ENCODE results near the gene STAP2.

The STAP2 gene

DNA sequence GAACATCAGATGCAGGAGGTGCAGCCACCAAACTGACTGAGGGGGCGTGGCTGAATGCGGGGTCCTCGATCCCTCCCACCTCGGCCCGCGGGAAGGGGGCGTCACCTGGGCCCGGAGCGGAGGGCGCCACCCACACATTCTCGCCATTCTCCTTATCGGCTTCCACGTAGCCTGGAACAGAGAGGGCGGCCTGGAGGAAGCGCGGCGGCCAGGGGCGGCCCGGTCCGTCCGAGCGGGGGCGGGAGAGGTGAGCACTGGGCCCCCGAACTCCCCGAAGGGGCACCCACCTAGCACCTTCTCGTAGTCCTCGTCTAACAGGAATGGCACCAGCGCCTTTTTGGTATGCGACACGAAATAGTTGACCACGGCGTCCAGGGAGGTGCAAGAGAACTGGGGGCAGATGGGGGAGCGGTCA is 11.8 kb downstream of the STAP2 start:
- FAIRE-seq = no peak

DNA sequence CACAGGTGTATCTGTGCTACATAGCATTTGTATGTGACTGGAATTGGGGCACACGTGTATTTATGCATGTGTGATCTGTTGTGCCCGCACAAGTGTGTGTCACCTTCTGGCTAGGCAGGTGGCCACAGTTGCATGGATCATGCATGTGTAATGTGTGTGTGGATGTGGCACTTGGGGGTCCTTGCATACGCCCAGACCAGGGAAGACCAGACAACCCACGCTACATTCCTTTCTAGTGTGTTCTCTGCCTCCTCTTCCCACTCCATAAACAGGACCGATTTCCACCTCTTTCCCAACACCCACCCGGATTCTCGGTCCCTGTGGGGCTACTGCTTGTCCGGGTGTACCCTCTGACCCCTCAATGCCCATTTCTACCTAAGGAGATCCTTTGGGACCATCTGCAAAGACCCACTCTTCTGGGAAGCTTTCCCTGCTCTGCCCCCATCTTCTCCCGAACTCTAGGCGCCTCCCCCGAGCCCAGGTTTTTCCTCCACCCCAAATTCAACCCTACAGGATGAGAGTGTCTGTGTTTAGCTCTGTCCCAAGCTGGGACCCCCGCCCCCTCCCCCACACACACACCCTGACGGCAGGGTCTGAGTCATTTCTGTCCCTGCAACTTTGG is 12.3 kb downstream of the STAP2 start:
- FAIRE-seq = no peak

DNA sequence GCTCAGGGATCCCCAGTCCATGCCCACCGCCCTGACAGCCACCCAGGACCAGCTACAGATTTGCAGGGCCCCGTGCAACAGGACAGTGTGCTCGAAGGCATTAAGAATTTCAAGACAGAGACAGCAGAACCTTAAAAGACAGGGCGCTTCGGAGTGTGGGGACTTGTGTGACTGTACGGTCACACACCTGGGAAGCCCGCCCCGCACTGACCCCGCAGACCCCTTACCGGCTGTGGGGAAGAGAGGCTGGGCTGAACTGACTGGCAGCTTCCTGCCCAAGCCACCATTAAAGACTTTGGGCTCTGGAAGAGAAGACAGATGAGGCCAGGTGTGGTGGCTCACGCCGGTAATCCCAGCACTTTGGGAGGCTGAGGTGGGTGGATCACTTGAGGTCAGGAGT is 14.4 kb downstream of the STAP2 start:
- FAIRE-seq = no peak

DNA sequence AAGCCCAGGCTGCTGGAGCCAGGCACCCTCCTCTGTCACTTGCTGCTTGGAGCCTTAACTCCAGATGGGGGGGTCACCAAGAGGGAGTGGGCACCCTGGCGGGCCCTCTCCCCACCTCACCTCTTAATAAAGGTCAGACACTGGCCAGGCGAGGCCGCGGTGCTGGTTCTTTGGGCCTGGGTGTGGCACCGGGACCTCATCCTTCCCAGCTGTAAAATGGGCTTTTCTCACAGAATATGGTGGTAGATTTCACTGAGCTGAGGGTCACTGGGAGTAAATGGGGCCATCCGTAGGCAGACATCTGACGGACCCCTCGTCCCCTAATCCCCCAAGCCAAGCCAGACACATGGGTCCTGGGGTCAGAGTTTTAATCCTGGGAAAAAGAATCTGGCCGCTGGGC is 14.9 kb downstream of the STAP2 start:
- no peak for FAIRE-seq

DNA sequence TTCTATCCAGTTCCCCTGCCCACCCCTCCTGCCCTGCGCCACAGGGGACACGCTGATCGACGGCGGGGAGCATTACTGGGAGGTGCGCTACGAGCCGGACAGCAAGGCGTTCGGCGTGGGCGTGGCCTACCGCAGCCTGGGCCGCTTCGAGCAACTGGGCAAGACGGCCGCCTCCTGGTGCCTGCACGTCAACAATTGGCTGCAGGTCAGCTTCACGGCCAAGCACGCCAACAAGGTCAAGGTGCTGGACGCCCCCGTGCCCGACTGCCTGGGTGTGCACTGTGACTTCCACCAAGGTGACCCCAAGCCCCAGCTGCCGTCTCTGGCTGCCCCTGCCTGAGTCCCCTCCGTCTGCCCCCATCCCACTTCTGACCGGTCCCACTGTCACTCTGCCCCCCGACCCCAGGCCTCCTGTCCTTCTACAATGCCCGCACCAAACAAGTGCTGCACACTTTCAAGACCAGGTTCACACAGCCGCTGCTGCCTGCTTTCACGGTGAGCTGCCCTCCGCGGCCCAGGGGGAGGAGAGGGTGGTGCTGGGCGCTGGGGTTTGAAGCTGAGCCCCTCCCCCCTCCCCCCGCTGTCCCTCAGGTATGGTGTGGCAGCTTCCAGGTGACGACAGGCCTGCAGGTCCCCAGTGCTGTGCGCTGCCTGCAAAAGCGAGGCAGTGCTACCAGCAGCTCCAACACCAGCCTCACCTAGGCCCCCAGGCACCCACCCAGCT is 15.5 kb downstream of the STAP2 start:
- FAIRE-seq = no peak

DNA sequence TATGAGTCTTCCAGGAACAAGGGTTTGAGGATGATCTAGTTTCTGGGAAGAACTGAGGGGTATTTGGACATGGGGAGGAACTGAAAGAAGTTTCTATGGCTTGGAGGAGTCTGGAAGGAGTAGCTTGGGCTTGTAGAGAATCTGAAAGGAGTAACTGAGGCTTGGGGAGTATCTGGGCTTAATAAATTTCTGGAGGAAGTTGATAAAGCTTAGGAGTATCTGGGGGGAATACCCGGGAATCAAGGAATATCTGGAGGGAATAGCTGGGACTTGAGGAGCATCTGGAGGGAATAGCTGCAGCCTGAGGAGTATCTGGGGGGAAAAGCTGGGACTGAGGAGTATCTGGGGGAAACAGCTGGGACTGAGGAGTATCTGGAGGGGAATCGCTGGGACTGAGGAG is 18.2 kb downstream of the STAP2 start:
- FAIRE-seq = no peak

DNA sequence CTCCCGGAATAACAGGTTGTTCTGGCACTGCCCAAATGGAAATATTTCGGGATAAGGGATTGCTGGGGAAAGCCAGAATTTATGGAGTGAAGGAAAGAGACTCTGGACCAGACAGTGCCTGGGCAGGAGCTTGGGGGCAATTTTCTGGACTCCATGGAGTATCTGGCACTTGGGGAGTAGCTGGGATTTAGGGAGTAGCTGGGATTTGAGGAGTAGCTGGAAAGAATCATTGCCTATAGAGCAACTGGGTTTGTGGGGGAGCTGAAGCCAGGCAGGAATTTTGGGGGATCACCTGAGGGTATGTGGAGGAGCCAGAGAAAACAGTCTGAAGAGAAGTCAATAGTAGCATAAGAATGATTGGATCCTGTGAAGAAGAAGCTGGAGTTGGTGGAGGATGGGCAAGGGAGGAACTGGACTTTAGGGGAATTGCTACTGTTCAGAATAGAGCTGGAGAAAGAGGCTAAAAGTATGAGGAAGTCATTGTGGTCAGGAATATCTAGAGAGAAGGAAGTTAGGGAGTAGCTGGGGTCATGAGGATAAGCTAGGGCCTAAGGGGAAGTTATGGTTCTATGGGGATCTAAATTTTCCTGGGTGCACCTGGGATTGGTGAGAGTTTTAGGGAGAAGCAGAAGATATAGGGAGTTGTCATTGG is 19.4 kb downstream of the STAP2 start:
- no peak for FAIRE-seq

DNA sequence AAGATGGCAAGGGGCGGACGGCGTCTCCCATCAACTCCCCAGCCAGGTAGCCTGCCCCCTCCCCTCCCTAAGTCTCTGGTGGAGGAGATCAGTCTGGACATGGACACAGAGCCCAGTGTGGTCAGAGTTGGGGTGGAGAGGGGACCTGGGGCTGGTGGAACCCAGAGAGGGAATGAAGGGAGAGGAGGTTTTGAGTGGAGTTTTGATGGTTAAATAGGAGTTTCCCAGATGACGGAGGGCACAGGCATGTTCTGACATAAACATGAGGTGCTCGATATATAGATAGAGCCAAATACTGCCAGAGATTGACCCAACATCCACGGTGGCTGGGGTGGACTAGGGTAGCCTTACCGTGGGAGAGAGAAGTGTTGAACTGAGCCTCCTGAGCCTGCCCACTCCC is 20.2 kb downstream of the STAP2 start:
- no peak for FAIRE-seq

DNA sequence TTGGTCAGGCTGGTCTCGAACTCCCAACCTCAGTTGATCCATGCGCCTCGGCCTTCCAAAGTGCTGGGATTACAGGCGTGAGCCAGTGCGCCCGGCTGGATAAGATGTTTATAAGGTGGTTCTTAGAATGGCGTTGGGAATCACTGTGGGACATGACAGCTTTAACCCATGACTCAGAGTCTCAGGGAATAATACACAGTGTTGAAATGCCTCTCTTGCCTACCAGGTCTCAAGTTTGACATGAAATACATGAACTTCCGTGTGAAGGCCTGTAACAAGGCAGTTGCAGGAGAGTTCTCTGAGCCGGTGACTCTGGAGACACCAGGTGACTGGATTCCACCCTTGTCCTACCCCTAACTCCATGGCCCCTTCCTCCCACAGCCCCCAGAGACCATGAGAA is 21.7 kb downstream of the STAP2 start:
- no peak for FAIRE-seq

DNA sequence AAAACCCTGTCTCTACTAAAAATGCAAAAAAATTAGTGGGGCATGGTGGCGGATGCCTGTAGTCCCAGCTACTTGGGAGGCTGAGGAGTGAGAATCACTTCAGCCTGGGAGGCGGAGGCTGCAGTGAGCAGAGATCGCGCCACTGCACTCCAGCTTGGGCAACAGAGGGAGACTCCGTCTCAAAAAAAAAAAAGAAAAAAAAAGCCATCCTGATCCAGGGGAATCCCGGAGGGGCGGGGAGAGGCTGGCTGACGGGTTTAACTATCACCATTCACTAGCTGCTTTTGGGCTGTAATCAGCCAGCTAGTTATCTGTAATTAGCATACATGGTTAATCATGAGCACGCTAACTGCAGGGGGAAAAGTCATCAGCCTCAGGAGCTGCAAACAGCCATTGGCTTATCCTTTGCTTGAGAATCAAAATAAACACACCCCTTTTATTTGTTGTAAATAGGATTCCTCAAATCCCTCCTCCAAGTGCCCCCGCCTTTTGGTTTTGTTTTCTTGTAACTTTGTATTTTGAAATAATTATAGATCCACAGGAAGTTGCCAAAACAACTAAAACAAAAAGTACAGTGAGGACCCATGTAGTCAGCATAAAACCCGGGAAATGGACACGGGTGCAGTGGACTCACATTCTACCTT is 24.7 kb downstream of the STAP2 start:
- no peak for FAIRE-seq

DNA sequence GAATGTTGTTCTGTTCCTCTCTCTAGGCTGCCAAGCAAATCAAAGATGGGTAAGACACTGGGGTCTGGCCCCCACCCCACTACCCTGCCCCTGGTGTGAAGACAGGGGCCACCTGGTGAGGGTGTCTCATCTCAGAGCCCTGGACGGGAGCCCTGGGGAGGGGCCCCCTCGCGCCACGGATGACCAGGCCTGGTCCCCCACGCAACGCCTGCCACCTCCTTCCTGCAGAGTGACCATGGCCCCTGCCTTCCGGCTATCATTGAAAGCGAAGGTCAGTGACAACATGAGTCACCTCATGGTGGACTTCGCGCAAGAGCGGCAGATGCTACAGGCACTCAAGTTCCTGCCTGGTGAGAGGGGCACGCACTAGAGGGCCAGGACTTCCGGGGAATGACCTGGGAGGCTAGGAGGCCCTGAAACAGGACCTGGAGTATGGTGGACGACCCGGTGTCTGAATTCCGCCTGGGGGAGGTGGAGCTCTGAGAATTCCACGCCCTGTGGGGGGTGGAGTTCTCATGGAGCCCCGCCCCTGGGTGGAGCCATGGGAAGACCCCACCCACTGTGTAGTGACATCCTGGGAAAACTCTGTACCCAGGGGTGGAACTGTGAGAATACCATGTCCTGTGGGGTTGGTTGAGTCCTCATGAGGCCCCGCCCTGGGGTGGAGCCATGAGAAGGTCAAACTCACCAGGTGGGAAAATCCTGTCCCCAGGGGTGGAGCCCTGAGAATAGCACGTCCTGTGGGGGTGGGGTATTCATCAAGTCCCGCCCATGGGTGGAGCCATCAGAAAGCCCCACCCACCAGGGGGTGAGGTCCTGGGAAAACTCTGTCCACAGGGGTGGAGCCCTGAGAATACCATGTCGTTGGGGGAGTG is 28.1 kb downstream of the STAP2 start:
- no peak for FAIRE-seq

DNA sequence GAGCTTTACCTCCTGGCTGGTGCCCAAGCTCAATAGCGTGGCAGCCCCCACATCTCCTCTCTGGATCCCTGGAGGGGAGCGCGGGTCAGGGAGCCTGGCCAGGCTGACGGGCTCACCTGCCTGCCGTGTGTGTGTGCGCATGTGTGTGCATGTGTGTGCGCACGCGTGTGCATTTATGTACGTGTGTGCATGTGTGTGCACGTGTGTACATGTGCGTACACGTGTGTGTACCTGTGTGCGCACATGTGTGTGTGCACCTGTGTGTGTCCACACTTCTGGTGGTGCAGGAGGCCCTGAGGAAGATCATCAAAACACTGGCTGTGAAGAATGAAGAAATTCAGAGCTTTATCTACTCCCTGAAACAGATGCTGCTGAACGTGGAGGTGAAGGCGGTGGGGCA is 33.0 kb downstream of the STAP2 start:
- FAIRE-seq = no peak

DNA sequence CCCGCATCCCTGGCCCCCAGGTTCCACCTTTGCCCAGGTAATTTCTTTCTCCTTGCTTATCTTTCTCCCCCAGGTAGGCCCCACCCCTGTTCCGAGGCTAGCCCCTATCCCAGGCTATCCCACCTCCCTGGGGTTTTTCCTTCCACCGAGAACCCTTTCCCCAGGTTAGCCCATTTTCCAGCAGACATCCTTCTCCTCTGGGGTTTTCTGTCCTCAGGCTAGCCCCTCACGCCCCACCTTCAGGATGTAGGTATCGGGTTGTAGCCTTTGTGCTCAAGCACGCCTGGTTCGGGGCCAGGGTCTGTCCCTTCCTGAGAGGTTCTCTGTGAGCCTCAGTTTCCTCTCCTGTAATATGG is 33.4 kb downstream of the STAP2 start:
- FAIRE-seq = no peak

DNA sequence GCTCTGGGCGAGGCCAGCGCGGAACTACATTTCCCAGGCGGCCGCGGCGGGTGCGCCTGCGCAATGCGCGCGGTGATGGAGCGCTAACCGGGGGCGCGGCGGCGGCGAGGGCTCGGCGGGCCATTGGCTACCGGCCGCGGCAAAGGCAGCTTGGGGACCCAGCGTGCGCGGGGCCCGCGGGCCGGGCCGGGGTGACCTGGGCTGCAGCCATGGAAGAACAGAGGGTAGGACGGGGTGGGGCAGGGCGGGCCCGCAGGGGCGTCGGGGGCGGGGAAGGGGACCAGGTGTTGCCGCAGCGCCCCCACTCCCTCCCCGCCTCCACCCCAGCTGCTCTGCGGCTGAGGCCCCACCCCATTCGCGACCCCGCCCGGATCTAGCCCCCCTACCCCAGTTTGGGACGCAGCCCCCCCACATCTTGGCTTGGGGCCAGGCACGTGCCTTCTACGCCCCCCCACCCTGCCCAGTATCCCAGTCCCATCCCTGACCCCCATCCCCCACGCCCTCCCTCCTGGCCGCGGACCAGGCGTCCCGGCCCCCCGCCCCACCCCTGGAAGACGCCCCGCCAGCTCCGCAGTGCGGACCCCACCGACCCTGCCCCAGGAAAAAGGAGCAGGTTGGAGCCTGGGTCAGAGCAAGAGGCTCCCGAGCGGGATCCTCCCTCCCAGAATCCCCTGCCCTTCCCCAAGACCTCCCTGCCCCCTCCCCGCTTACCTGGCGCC is 33.9 kb downstream of the STAP2 start, which contains the start of gene FSD1:
FSD1 (plus strand) TSS at position 61 of the 719 bp plus-strand sequence; CDS start at position 210, 149 bp downstream.
- no peak for FAIRE-seq

DNA sequence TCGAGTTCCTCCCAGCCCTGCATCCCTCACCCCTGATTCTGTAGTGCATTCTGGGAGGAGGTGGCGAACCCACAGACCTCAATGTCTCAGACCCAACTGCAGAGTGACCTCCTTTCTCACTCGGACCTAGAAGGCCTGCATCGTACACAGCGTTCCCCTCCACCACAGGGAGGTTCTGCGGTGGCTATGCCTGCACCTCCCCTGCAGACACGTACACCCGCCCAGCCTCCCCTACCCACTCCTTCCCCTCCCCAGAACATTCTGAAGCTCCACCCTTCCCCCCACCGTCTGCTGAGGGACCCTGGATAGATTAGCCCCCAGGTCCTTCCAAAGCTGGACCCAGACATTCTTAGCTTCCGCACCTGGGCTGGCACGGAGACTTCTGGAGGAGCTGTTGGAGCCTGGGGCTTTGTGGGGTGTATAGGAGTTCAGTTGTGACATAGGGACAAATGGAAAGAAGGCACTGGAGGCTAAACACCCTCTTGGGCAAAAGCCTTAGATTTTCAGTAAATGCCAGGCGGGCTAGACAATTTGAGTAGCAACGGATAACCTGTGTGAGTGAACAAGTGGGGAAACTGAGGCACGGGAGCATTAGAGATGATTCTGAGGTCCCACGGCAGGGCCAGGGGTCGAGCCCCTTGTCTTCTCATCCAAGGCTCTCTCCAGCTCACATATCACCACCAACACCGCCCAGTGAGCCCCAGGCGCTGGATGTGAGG is 34.6 kb downstream of the STAP2 start:
- no peak for FAIRE-seq

DNA sequence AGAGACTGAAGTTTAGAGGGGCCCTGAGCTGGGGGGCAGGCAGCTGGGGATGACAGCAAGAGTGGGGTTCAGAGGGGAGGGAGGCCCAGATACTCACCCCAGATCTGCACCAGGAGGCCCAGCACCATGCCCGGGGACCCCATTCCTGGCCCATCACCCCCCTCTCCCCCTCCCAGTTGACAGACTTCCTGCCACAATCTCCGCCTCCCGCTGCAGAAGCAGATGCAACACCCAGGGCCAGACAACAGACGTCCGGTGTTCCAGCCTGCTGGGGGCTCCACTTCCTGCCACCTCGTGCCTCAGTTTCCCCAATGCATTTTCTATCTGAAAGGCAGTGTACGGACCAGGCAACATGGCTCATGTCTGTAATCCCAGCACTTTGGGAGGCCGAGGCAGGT is 36.4 kb downstream of the STAP2 start, which contains the start of gene TMIGD2:
TMIGD2 (minus strand) TSS at position 147 of the 398 bp plus-strand sequence; CDS start at position 143, 4 bp downstream.
- FAIRE-seq = no peak

DNA sequence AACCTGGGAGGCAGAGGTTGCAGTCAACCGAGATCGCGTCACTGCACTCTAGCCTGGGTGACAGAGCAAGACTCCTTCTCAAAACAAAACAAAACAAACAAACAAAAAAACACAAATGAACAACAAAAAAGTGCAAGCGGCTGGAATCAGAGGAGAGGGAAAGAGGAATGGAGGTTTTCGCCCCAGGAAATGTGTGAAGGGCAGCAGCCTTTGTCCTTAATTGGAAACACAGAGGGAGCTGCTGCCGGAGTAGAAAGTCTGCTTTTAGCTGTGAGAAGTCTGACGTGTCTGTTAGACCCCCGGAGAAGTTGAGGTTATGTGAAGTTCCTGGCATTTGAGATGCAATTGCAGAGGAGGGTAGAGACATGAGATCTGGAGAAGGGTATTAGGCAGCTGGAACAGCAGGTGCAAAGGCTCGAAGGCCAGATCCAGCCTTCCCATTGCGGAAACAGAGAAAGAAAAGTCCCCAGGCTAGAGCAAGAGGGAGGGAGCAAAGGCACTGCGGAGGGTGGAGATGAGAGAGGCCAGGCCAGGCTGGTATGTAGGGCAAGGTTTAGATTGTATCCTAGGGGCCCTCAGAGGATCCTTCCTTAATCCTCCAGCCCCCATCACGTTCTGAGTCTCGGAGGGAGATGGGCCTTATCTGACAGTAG is 36.9 kb downstream of the STAP2 start:
- FAIRE-seq = peak; percentile 11

DNA sequence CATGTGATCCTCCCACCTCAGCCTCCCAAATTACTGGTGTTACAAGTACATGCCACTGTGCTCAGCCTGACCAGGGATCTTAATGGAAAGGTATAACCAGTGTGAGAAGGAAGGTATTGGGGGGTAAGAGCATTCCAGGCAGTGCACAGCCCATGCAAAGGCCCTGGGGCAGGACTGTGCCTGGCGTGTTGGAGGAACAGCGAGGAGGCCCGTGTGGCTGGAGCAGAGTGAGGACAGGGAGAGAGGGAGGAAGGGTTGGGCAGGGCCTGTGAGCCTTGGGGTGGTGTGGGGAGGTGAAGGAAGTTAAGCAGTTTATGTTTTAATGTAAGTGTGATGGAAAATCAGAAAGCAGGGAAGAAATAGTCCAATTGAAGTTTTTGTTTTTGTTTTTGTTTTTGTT is 38.0 kb downstream of the STAP2 start:
- no peak for FAIRE-seq

DNA sequence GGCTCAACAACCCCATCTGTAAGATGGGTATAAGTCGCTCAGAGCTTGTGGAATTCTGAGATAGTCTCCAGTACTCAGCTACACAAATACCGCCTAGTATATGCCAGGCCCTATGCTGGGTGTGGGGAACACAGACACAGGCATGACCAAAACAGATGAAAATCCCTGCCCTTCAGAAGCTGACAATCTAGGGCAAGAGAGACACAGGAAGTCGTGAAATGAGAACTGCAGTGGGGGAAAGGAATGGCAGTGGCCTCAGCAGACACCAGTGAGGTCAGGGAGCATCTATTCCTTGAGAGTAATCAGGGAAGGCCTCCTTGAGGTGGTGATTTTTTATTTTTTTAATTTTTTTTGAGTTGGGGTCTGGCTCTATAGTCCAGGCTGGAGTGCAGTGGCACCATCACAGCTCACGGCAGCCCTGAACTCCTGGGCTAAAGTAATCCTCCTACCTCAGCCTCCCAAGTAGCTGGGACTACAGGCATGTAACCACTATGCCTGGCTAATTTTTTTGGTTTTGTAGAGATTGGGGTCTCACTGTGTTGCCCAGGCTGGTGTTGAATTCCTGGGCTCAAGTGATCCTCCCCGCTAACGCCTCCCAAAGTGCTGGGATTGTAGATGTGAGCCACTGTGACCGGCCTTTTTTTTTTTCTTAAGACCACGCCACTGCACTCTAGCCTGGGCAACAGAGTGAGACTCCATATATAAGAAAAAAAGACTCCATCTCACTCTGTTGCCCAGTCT is 39.6 kb downstream of the STAP2 start:
- FAIRE-seq = no peak
